IMR-90 (cell line): ENCODE results near the gene CCDC102A. TPM values are rescaled to one million over a fixed set of nuclear protein-coding genes. Genes with fewer than 3 reads are reported as not detected.

Experiments
- ATAC-seq: fragments of 200-7000 bp; cut with Tn5 transposase; 2 replicates; pipeline ENCODE4 v1.9.1; 2020; ENCODE audit warnings: low read depth, mild to moderate bottlenecking, moderate library complexity
- BruUV-seq: library from RNA; stranded (reverse); fragments of 400-500 nt; replicated peaks from 2 replicates; lab custom pipeline; 2021; lab: Mats Ljungman, UMichigan
- CTCF ChIA-PET: fragments of 300-600 bp; formaldehyde crosslinking; extraction: SDS; loops from one replicate; lab custom pipeline; 2021; ENCODE audit warnings: antibody characterized with exemption; lab: Yijun Ruan, JAX
- POLR2A ChIA-PET: fragments of 300-600 bp; sonication (Branson Sonifier 250); formaldehyde crosslinking; loops from one replicate; lab custom pipeline; 2022; ENCODE audit warnings: antibody characterized with exemption; ENCODE audit not compliant: unreplicated experiment; lab: Charles Lee
- DNase-seq: peaks from one replicate; pipeline ENCODE4 v3.0.0; 2013
- H2AFZ ChIP-seq: replicated peaks from 2 replicates; pipeline ENCODE3; 2013; ENCODE audit warnings: low read length, mild to moderate bottlenecking; ENCODE audit not compliant: poor library complexity
- H2AK5ac ChIP-seq: 2 replicates; pipeline ENCODE4 v1.6.1; 2013; ENCODE audit warnings: low read depth, low read length, inconsistent platforms
- H2AK9ac ChIP-seq: replicated peaks from 2 replicates; pipeline ENCODE3; 2013; ENCODE audit warnings: mild to moderate bottlenecking, low read depth, low read length, moderate library complexity; ENCODE audit not compliant: poor library complexity
- H2BK120ac ChIP-seq: 2 replicates; pipeline ENCODE4 v1.6.1; 2013; ENCODE audit warnings: low read depth, low read length, inconsistent platforms
- H2BK15ac ChIP-seq: 3 replicates; pipeline ENCODE4 v1.6.1; 2013; ENCODE audit warnings: low read depth, low read length, inconsistent platforms
- H2BK20ac ChIP-seq: 2 replicates; pipeline ENCODE4 v1.6.1; 2013; ENCODE audit warnings: low read depth, mild to moderate bottlenecking, inconsistent platforms, low read length, moderate library complexity
- H2BK5ac ChIP-seq: 2 replicates; pipeline ENCODE4 v1.6.1; 2013; ENCODE audit warnings: mild to moderate bottlenecking, low read depth, low read length, inconsistent platforms; ENCODE audit not compliant: poor library complexity, severe bottlenecking
- H3K14ac ChIP-seq: replicated peaks from 2 replicates; pipeline ENCODE4 v1.6.1; 2013; ENCODE audit warnings: low read depth, low read length, inconsistent platforms
- H3K18ac ChIP-seq: 2 replicates; pipeline ENCODE4 v1.6.1; 2013; ENCODE audit warnings: low read depth, low read length, control low read depth
- H3K23ac ChIP-seq: 2 replicates; pipeline ENCODE4 v1.6.1; 2013; ENCODE audit warnings: low read depth, low read length, inconsistent platforms
- H3K27ac ChIP-seq: 2 replicates; pipeline ENCODE4 v1.5.1; 2013; ENCODE audit warnings: mild to moderate bottlenecking, control low read depth, low read length; ENCODE audit not compliant: insufficient read depth
- H3K27me3 ChIP-seq: 2 replicates; pipeline ENCODE4 v1.6.1; 2013; ENCODE audit warnings: low read length; ENCODE audit not compliant: control insufficient read depth, insufficient read depth
- H3K36me3 ChIP-seq: 2 replicates; pipeline ENCODE4 v1.6.1; 2013; ENCODE audit warnings: low read length, mixed read lengths; ENCODE audit not compliant: control insufficient read depth, insufficient read depth
- H3K4ac ChIP-seq: 2 replicates; pipeline ENCODE4 v1.6.1; 2013; ENCODE audit warnings: low read depth, low read length, inconsistent platforms
- H3K4me1 ChIP-seq: 2 replicates; pipeline ENCODE4 v1.6.1; 2013; ENCODE audit warnings: low read length, mixed read lengths; ENCODE audit not compliant: control insufficient read depth, insufficient read depth
- H3K4me2 ChIP-seq: 2 replicates; pipeline ENCODE4 v1.6.1; 2013; ENCODE audit warnings: low read depth, mild to moderate bottlenecking, control low read depth, low read length, moderate library complexity
- H3K4me3 ChIP-seq: 2 replicates; pipeline ENCODE4 v1.5.1; 2013; ENCODE audit warnings: low read depth, mild to moderate bottlenecking, control low read depth, low read length, moderate library complexity; ENCODE audit not compliant: insufficient read depth
- H3K56ac ChIP-seq: 2 replicates; pipeline ENCODE4 v1.6.1; 2013; ENCODE audit warnings: low read length, inconsistent platforms; ENCODE audit not compliant: insufficient read depth; ENCODE audit errors: extremely low read depth
- H3K79me1 ChIP-seq, 2 experiments: 2 replicates each; pipeline ENCODE4 v1.6.1; 2013; ENCODE audit warnings: low read length in 2 of 2, inconsistent platforms in 1 of 2, low read depth in 1 of 2
- H3K9ac ChIP-seq: 2 replicates; pipeline ENCODE4 v1.6.1; 2013; ENCODE audit warnings: low read depth, low read length, control low read depth
- H3K9me1 ChIP-seq: 2 replicates; pipeline ENCODE4 v1.6.1; 2013; ENCODE audit warnings: low read length, inconsistent platforms; ENCODE audit not compliant: insufficient read depth
- H3K9me3 ChIP-seq: 2 replicates; pipeline ENCODE4 v1.6.1; 2013; ENCODE audit warnings: low read length; ENCODE audit not compliant: control insufficient read depth, insufficient read depth
- H4K20me1 ChIP-seq: 2 replicates; pipeline ENCODE4 v1.6.1; 2013; ENCODE audit warnings: low read length, inconsistent platforms; ENCODE audit not compliant: insufficient read depth
- H4K5ac ChIP-seq: 2 replicates; pipeline ENCODE4 v1.6.1; 2013; ENCODE audit warnings: mild to moderate bottlenecking, low read depth, low read length, control low read depth
- H4K8ac ChIP-seq, 2 experiments: 2 replicates each; pipeline ENCODE4 v1.6.1; 2013; ENCODE audit warnings: low read depth in 2 of 2, low read length in 2 of 2, control low read depth in 1 of 2, inconsistent platforms in 1 of 2
- H4K91ac ChIP-seq: 2 replicates; pipeline ENCODE4 v1.6.1; 2013; ENCODE audit warnings: low read depth, low read length, inconsistent platforms; ENCODE audit not compliant: insufficient read depth
- CEBPB ChIP-seq: IDR thresholded peaks from 2 replicates; pipeline ENCODE4 v1.6.1; 2012; ENCODE audit warnings: low read depth, low read length, improper control_type of control experiment
- ELK1 ChIP-seq: fragments of 150-350 bp; IDR thresholded peaks from 2 replicates; pipeline ENCODE4 v1.6.1; 2016; ENCODE audit warnings: low read depth, mild to moderate bottlenecking, low read length, moderate library complexity, borderline replicate concordance
- MAFK ChIP-seq: IDR thresholded peaks from 2 replicates; pipeline ENCODE4 v1.6.1; 2012; ENCODE audit warnings: low read depth, low read length, improper control_type of control experiment
- MAZ ChIP-seq: IDR thresholded peaks from 2 replicates; pipeline ENCODE4 v1.6.1; 2012; ENCODE audit warnings: low read depth, mild to moderate bottlenecking, low read length, improper control_type of control experiment, moderate library complexity, borderline replicate concordance
- RCOR1 ChIP-seq: IDR thresholded peaks from 2 replicates; pipeline ENCODE4 v1.6.1; 2012; ENCODE audit warnings: mild to moderate bottlenecking, low read length, improper control_type of control experiment; ENCODE audit not compliant: insufficient replicate concordance
- WGBS, 2 experiments: methylation state at CpG; one replicate each; pipeline versions ENCODE4 v1.1.5 to v1.1.7; 2013; ENCODE audit warnings: missing lambda C conversion rate in 2 of 2; ENCODE audit not compliant: insufficient read length in 1 of 2; ENCODE audit errors: extremely low coverage in 2 of 2; 5-methylcytosine and 5-hydroxymethylcytosine counted together
- dilution Hi-C: fragments of 300-500 bp; cut with HindIII; formaldehyde crosslinking; loops from one replicate; pipeline ENCODE4 v1.14.3; 2018; ENCODE audit warnings: low sequenced_read_pairs; ENCODE audit not compliant: unreplicated experiment
- in situ Hi-C: fragments of 300-500 bp; cut with MboI; formaldehyde crosslinking; loops from 3 replicates; pipeline ENCODE4 v1.14.3; 2019; ENCODE audit warnings: low sequenced_read_pairs, inconsistent platforms, mixed read lengths
- intact Hi-C: fragments of 100-400 bp; cut with micrococcal nuclease; formaldehyde crosslinking; loops from 2 replicates; pipeline ENCODE4 v1.10.0; 2022
- polyA plus RNA-seq, 3 experiments: library from polyadenylated mRNA; depleted of rRNA; stranded (reverse); fragments of >200 nt; gene quantifications; 2 replicates each; pipeline ENCODE4 v1.2.3, GENCODE V29; 2012; ENCODE audit warnings: low replicate concordance in 1 of 3
- total RNA-seq: library from RNA; depleted of rRNA; stranded (reverse); fragments of >200 nt; gene quantifications from 2 replicates; pipeline ENCODE4 v1.2.3, GENCODE V29; 2012

The CCDC102A gene
- total and polyA plus RNA-seq, 2 of the 4 experiments (the other 2 are of a cell fraction) = 5.4 to 8.5 TPM

GRCh38 chr16:57474671-57475661 is 61.4 kb downstream of the CCDC102A start:
- POLR2A ChIA-PET = no interaction called here
- H2BK15ac ChIP-seq = no peak overlapping the region
- DNase-seq (no peak), ATAC-seq (no peak)
- H4K5ac ChIP-seq = no peak overlapping the region
- intact Hi-C loops (no loop called here), dilution Hi-C loops (no loop called here), in situ Hi-C loops (no loop called here)
- no peak overlapping the region for H3K23ac ChIP-seq
- peaks cover 12% of the 10 kb centered on the region for H3K4me1 ChIP-seq
- H4K8ac ChIP-seq = no peak overlapping the region
- 89% methylated on average over 16 of the region's 30 CpGs; no CpG with 5 or more reads in 1 of the 2 experiments for WGBS, 2 experiments
- 0 out of 2 replicates have a peak, but pooled peaks cover 8% of the 10 kb centered on the region for H4K20me1 ChIP-seq
- H2AK9ac ChIP-seq = no peak overlapping the region
- H3K9ac ChIP-seq = no peak overlapping the region
- no peak overlapping the region for H3K27ac ChIP-seq
- H2BK20ac ChIP-seq = no peak overlapping the region
- no peak overlapping the region for H2BK120ac ChIP-seq
- H3K9me3 ChIP-seq = no peaks in the 10 kb centered on the region
- H3K14ac ChIP-seq = no peak overlapping the region
- CTCF ChIA-PET = interaction anchor here (0.7 kb wide), 1 partner anchor 20 kb away, joined by 3 read pairs; no protein-coding TSS in a partner anchor
- H2AK5ac ChIP-seq = no peak overlapping the region
- peaks cover 9 to 22% of the 10 kb centered on the region in 2 experiments for H3K79me1 ChIP-seq
- no peak overlapping the region for H3K4ac ChIP-seq
- no peaks in the 10 kb centered on the region for H3K27me3 ChIP-seq
- H3K18ac ChIP-seq = no peak overlapping the region
- H3K36me3 ChIP-seq = peaks cover 34% of the 10 kb centered on the region
- no peak overlapping the region for H3K56ac ChIP-seq
- no peak overlapping the region for H4K91ac ChIP-seq
- no peak overlapping the region for H3K4me3 ChIP-seq
- no peak overlapping the region for H2BK5ac ChIP-seq
- BruUV-seq = no TSS peak
- TF ChIP-seq CEBPB = no peak
- no peak for TF ChIP-seq MAFK
- no peak for TF ChIP-seq RCOR1
- no peak for TF ChIP-seq ELK1
- TF ChIP-seq MAZ = no peak
- no peak overlapping the region for H3K4me2 ChIP-seq
- H3K9me1 ChIP-seq = no peaks in the 10 kb centered on the region
- peak overlapping the region; percentile 38 for H2AFZ ChIP-seq
